Daoy (cell line): ENCODE results near the gene USP5. TPM values are rescaled to one million over a fixed set of nuclear protein-coding genes. Genes with fewer than 3 reads are reported as not detected.

ENCODE experiments used
- DNase-seq: peaks from one replicate; pipeline ENCODE4 v3.0.0-alpha.2; 2015; ENCODE audit warnings: low read depth
- total RNA-seq: library from RNA; depleted of rRNA; stranded (reverse); fragments of >200 nt; shearing (Covaris generic); gene quantifications from 2 replicates; pipeline ENCODE4 v1.2.3, GENCODE V29; 2014

USP5 gene
- total RNA-seq, 1 experiment from 2014 or later: 134 TPM

- no peak for DNase-seq
Measured at GRCh38 chr12:6826125-6826733, 25.7 kb upstream of the USP5 start.

- no peak for DNase-seq
Measured at GRCh38 chr12:6826734-6827436, 25.1 kb upstream of the USP5 start.

- peak; percentile 92 for DNase-seq
Measured at GRCh38 chr12:6827437-6827911, 24.5 kb upstream of the USP5 start.

GRCh38 chr12:6827982-6828780 is 23.8 kb upstream of the USP5 start, which contains the start of gene P3H3:
Gene P3H3, plus strand, starts transcription at chr12:6828407. Its CDS starts 34 bp downstream, at chr12:6828441.
- DNase-seq: peak; percentile 79

DNA sequence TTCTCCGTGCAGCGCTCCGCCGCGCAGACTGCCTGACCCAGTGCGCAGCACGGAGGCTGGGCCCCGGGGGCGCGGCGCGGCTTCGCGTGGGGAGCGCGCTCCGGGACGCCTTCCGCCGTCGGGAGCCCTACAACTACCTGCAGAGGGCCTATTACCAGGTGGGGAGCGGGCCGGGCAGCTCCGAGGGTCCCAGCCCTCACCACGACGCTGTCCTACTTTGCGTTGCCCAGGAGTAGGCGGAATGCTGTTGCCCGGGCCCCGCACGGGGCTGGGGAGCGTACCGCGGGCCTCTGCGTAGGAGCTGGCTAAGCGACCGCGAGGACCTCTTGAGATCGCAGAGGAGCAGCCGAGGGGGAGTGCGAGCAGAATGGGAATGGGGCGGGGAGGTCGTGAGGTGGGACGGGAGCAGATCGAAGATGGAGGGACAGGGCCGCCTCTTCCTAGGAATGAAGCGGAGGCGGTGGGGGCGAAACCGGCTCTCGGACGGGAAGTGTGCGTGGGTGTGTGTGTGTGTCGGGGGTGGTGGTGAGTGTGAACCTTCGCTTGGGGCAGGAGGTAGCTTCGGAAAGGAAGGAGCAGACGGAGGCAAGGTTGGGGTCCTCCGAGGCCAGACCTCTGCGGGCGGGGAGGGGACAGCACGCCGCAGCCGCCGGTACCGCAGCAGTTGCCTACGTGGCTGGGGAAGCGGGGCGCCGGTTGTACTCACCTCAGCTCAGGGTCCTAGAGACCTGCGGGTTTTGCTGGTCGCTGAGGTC is 23.0 kb upstream of the USP5 start:
- DNase-seq: peak; percentile 67

GRCh38 chr12:6829536-6830220 is 22.3 kb upstream of the USP5 start:
- peak; percentile 58 for DNase-seq

GRCh38 chr12:6830286-6830890 is 21.6 kb upstream of the USP5 start:
- DNase-seq: no peak

- no peak for DNase-seq
Measured at GRCh38 chr12:6830999-6831398, 21.0 kb upstream of the USP5 start.

DNA sequence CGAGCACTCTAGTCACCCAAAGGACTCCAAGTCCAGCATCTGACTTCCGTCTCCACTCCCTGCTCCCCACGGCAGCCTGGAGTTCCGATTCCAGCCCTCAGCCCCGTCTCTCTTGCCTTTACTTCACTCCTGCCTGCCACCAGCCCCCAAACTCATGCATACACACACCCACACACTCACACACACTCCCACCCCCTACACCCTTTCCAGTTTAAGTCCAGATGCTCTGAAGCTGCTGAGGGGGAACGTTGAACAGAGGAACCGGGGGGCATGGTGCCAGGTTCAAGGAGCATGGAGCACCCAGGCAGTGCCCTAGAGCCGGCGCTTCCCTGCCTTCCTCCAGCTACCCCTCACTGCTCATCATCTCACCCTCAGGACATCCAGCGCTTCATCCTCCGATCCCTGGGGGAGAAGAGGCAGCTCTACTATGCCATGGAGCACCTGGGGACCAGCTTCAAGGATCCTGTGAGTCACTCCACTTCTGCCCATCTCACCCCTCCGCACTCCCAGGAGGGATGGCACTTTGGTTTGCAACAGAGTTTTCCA is 20.4 kb upstream of the USP5 start:
- DNase-seq: no peak

- DNase-seq: no peak
Measured at GRCh38 chr12:6832125-6832524, 19.8 kb upstream of the USP5 start.

DNA sequence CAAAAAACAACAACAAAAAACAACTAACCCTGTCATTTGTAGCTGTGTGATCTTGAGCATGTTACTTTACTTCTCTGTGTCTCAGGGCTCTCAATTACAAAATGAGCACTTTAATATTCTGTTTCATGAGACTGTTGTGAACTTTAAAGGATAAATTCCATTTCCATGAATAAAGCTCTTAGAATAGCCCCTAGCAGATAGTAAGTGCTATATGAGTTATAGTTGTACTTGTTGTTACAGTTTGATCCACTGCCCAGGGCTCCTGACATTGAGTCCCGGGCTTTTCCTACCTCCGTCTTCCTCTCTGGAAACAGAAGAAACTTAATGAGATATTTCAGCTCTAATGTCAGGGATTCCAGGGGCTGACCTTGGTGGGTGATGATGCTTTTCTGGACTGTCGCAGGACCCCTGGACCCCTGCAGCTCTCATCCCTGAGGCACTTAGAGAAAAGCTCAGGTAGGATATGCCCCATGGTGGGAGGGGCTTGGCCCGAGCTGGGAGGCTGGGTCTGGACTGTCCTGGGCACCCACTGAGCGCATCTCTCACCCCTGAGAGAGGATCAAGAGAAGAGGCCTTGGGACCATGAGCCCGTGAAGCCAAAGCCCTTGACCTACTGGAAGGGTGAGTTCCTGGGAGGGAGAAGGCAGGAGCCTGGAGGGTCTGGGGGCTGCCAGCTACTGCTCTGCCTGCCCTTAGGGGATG is 18.6 kb upstream of the USP5 start:
- DNase-seq: no peak

DNA sequence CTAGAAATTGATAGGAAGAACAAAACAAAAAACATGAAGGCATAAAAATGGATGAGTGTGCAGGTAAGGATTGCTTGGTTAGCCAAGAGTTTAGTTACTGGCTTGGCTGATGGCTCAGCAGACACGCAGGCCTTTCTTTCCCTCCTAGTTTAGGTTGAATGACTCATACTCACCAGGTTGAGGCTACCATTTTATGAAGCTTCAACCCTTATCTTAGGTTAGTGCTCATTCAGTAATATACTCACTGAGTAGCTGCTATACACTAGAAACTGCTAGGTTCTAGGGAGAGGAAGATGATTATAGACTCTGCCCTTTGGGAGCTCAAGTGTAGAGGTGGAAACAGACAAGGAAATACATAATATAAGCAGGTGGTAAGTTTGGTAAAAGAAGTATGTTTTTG is 17.7 kb upstream of the USP5 start:
- DNase-seq: no peak

GRCh38 chr12:6834873-6835272 is 17.1 kb upstream of the USP5 start:
- DNase-seq: no peak

DNA sequence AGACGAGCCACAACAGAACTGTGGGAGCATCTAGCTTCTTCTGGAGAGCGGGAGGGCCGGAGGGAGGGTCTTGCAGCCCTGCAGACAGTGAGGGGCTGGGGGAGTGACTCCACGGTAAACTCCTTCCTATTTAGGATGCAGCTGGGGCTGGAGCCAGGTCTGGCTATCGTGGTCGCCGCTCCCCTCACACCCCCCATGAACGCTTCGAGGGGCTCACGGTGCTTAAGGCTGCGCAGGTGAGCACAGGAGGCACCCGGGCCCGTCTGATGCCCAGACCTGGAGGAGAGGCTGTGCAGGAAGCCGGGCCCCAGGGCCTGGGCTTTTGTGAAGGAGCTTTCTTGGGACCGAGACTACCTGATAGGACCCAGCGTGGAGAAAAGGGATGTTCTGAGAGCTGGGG is 15.1 kb upstream of the USP5 start:
- DNase-seq: no peak

DNA sequence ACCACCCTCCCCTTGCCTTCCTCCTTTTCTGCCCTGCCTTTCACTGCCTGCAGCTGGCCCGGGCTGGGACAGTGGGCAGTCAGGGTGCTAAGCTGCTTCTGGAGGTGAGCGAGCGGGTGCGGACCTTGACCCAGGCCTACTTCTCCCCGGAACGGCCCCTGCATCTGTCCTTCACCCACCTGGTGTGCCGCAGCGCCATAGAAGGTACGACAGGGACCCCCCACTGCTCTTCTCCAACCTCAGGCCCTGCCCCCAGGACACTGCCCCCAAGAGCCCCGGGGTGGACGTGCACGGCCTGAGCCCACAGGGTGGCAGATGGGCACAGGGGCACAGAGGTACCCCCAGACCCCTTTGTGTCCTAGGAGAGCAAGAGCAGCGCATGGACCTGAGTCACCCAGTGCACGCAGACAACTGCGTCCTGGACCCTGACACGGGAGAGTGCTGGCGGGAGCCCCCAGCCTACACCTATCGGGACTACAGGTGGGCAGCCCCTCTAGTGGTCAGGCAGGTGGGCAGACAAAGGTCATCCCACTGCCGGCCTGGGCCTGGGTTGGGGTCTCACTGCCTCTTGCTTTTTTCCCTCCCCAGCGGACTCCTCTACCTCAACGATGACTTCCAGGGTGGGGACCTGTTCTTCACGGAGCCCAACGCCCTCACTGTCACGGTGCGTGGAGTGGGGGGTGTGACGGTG is 14.4 kb upstream of the USP5 start:
- DNase-seq: no peak

- no peak for DNase-seq
Measured at GRCh38 chr12:6838854-6839253, 13.1 kb upstream of the USP5 start.

GRCh38 chr12:6839482-6840201 is 12.3 kb upstream of the USP5 start:
- no peak for DNase-seq

DNA sequence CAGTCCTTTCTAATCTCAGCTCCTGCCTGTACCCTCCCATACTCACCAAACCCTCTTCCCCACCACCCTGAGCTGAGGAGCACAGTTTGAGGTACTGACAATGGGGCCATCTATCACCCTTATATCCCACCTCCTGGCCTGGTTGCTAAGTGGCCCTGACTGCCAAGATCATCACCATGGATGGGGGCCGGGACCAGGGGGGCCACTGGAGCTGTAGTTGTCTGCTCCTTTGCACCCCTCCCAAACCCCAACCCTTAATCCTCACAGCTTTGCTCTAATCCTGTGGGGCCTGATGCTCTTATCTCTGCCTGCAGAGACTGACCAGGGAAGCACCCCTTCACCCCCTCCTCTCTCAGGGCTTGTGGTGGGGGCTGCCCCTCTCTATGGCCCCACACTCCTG is 11.6 kb upstream of the USP5 start:
- DNase-seq: no peak
